ENCODE data around the gene AGTRAP.

DNA sequence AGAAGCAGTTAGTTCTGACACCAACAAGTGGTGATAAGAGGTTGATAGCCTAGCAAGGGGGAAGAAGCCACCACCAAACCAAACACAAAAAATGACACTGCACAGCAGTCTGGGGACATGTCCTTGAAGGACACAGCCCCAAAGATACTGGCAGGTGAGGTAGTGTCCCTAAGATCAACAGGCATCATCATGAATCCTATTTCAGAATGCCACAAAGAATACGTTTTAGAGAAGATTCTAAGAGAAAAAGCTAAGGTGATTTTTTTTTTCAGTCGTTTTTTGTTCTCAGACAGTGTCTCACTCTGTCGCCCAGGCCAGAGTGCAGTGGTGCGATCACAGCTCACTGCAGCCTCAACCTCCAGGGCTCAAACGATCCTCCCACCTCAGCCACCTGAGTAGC is 50.2 kb downstream of the AGTRAP start:
- TF ChIP-seq ELK1 (IDR thresholded peaks at IDR 0.05; ENCODE audit: borderline replicate concordance, low read depth, low read length) (no peak), RCOR1 (IDR thresholded peaks at IDR 0.05; ENCODE audit: insufficient replicate concordance, low read length) (no peak), CEBPB (IDR thresholded peaks at IDR 0.05; ENCODE audit: low read depth, low read length) (no peak), CTCF (conservative IDR thresholded peaks at IDR 0.05; ENCODE audit: low read depth, low read length) (no peak), POLR2A (IDR thresholded peaks at IDR 0.05; ENCODE audit: low read depth, low read length) (no peak), RAD21 (IDR thresholded peaks at IDR 0.05; ENCODE audit: low read length) (no peak), RFX5 (IDR thresholded peaks at IDR 0.05; ENCODE audit: low read depth, low read length) (no peak), FOS (IDR thresholded peaks at IDR 0.05; ENCODE audit: low read depth, low read length) (no peak)

Measured in IMR-90 (cell line).